ENCODE results near the gene PPP1R12A. TPM values are rescaled to one million over a fixed set of nuclear protein-coding genes. Genes with fewer than 3 reads are reported as not detected.

Gene PPP1R12A
- total and polyA plus RNA-seq, 9 of the 15 experiments (the other 6 are each of a cell fraction or from before 2014, with no cell fraction given): 26.4 to 119 (median 53.3) TPM

DNA sequence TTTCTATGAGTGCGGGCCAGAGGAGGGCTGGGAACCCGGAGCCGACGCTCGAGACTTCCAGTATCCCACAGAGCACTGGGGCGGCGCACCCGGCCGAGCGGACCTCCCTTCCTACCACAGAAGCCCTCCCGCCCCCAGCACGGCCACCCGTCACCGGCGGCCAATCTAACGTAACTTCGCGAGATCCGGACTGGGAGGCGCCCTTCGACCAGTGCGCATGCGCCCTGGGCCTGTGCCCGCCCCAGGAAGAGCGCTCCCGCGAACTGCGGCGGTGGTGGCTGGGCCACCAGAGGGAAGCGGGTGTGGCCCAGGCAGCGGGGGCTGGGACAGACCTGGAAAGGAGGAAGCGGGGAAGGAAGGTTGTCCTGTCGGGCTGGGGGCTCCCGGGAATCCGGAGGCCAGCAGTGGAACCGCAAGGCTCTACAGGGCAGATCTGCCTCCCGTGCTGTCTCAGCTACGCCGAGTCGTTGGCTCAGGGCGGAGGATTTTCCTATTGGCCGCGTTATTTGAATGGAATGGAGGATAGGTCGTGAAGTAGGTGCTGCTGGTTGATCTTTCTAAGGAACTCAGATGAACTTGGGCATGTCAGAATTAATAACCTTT is at the start of gene PPP1R12A (continued):
- TF ChIP-seq, protein P1, sequence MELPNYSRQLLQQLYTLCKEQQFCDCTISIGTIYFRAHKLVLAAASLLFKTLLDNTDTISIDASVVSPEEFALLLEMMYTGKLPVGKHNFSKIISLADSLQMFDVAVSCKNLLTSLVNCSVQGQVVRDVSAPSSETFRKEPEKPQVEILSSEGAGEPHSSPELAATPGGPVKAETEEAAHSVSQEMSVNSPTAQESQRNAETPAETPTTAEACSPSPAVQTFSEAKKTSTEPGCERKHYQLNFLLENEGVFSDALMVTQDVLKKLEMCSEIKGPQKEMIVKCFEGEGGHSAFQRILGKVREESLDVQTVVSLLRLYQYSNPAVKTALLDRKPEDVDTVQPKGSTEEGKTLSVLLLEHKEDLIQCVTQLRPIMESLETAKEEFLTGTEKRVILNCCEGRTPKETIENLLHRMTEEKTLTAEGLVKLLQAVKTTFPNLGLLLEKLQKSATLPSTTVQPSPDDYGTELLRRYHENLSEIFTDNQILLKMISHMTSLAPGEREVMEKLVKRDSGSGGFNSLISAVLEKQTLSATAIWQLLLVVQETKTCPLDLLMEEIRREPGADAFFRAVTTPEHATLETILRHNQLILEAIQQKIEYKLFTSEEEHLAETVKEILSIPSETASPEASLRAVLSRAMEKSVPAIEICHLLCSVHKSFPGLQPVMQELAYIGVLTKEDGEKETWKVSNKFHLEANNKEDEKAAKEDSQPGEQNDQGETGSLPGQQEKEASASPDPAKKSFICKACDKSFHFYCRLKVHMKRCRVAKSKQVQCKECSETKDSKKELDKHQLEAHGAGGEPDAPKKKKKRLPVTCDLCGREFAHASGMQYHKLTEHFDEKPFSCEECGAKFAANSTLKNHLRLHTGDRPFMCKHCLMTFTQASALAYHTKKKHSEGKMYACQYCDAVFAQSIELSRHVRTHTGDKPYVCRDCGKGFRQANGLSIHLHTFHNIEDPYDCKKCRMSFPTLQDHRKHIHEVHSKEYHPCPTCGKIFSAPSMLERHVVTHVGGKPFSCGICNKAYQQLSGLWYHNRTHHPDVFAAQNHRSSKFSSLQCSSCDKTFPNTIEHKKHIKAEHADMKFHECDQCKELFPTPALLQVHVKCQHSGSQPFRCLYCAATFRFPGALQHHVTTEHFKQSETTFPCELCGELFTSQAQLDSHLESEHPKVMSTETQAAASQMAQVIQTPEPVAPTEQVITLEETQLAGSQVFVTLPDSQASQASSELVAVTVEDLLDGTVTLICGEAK (IDR thresholded peaks at IDR 0.05): no peak
- TF ChIP-seq, protein P1 (CRISPR knock-in tag; IDR thresholded peaks at IDR 0.05): no peak
- TF ChIP-seq ZNF124 (CRISPR knock-in tag; IDR thresholded peaks at IDR 0.05) (no peak), HLTF (IDR thresholded peaks at IDR 0.05) (no peak; the same call in 1 of the 2 replicates), SREBF2 (CRISPR knock-in tag; IDR thresholded peaks at IDR 0.05) (no peak), ZNF584 (CRISPR knock-in tag; IDR thresholded peaks at IDR 0.05; ENCODE audit: low read depth) (no peak)
- TF ChIP-seq, protein P2, sequence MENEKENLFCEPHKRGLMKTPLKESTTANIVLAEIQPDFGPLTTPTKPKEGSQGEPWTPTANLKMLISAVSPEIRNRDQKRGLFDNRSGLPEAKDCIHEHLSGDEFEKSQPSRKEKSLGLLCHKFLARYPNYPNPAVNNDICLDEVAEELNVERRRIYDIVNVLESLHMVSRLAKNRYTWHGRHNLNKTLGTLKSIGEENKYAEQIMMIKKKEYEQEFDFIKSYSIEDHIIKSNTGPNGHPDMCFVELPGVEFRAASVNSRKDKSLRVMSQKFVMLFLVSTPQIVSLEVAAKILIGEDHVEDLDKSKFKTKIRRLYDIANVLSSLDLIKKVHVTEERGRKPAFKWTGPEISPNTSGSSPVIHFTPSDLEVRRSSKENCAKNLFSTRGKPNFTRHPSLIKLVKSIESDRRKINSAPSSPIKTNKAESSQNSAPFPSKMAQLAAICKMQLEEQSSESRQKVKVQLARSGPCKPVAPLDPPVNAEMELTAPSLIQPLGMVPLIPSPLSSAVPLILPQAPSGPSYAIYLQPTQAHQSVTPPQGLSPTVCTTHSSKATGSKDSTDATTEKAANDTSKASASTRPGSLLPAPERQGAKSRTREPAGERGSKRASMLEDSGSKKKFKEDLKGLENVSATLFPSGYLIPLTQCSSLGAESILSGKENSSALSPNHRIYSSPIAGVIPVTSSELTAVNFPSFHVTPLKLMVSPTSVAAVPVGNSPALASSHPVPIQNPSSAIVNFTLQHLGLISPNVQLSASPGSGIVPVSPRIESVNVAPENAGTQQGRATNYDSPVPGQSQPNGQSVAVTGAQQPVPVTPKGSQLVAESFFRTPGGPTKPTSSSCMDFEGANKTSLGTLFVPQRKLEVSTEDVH (IDR thresholded peaks at IDR 0.05; ENCODE audit: low read depth, partially characterized antibody): peak; percentile 36
- TF ChIP-seq, protein P3, sequence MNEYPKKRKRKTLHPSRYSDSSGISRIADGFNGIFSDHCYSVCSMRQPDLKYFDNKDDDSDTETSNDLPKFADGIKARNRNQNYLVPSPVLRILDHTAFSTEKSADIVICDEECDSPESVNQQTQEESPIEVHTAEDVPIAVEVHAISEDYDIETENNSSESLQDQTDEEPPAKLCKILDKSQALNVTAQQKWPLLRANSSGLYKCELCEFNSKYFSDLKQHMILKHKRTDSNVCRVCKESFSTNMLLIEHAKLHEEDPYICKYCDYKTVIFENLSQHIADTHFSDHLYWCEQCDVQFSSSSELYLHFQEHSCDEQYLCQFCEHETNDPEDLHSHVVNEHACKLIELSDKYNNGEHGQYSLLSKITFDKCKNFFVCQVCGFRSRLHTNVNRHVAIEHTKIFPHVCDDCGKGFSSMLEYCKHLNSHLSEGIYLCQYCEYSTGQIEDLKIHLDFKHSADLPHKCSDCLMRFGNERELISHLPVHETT (CRISPR knock-in tag; conservative IDR thresholded peaks at IDR 0.05 in 1 of 2, IDR thresholded peaks at IDR 0.05 in 1 of 2): peak in 1 of 2 experiments; percentile 81; a peak in 2 of 4 replicates
- TF ChIP-seq, protein P4, sequence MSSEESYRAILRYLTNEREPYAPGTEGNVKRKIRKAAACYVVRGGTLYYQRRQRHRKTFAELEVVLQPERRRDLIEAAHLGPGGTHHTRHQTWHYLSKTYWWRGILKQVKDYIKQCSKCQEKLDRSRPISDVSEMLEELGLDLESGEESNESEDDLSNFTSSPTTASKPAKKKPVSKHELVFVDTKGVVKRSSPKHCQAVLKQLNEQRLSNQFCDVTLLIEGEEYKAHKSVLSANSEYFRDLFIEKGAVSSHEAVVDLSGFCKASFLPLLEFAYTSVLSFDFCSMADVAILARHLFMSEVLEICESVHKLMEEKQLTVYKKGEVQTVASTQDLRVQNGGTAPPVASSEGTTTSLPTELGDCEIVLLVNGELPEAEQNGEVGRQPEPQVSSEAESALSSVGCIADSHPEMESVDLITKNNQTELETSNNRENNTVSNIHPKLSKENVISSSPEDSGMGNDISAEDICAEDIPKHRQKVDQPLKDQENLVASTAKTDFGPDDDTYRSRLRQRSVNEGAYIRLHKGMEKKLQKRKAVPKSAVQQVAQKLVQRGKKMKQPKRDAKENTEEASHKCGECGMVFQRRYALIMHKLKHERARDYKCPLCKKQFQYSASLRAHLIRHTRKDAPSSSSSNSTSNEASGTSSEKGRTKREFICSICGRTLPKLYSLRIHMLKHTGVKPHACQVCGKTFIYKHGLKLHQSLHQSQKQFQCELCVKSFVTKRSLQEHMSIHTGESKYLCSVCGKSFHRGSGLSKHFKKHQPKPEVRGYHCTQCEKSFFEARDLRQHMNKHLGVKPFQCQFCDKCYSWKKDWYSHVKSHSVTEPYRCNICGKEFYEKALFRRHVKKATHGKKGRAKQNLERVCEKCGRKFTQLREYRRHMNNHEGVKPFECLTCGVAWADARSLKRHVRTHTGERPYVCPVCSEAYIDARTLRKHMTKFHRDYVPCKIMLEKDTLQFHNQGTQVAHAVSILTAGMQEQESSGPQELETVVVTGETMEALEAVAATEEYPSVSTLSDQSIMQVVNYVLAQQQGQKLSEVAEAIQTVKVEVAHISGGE (CRISPR knock-in tag; IDR thresholded peaks at IDR 0.05): 0 out of 6 replicates have a peak, but pooled peaks of 1 of the 3 experiments have one; percentile 32

All from K562 (cell line).